Thoracic aorta (tissue), 2 donors: Measurements from ENCODE around the gene CLEC9A. TPM values are rescaled to one million over a fixed set of nuclear protein-coding genes. Genes with fewer than 3 reads are reported as not detected.

ENCODE experiments used
- ATAC-seq: fragments of 150-250 bp; one replicate; pipeline ENCODE4 v1.8.0; 2017; ENCODE audit warnings: low read depth; ENCODE audit not compliant: insufficient number of reproducible peaks, low FRiP score
- DNase-seq: peaks from one replicate; pipeline ENCODE4 v3.0.0-alpha.2; 2020; ENCODE audit warnings: low spot score
- H3K27ac ChIP-seq, 2 donors: fragments of 200-600 bp; sonication (generic); 1 replicate in 1 of 2; 2 replicates in 1 of 2; pipeline ENCODE4 v1.5.1; 2016; ENCODE audit warnings: mild to moderate bottlenecking in 2 of 2, moderate library complexity in 2 of 2
- H3K27me3 ChIP-seq: fragments of 200-600 bp; sonication (generic); replicated peaks from 2 replicates; pipeline ENCODE4 v1.6.0; 2016; ENCODE audit warnings: mild to moderate bottlenecking; ENCODE audit not compliant: insufficient read depth
- H3K36me3 ChIP-seq: fragments of 200-600 bp; sonication (generic); one replicate; pipeline ENCODE4 v1.5.1; 2016
- H3K4me1 ChIP-seq, 2 donors: fragments of 200-600 bp; sonication (generic); 1 replicate in 1 of 2; 2 replicates in 1 of 2; pipeline versions ENCODE4 v1.5.1 to v1.6.0; 2016; ENCODE audit warnings: low read depth in 2 of 2, mild to moderate bottlenecking in 1 of 2; ENCODE audit not compliant: control insufficient read depth in 1 of 2
- H3K4me3 ChIP-seq: fragments of 200-600 bp; sonication (generic); 2 replicates; pipeline ENCODE4 v1.5.1; 2016; ENCODE audit warnings: mild to moderate bottlenecking
- H3K9me3 ChIP-seq: fragments of 200-600 bp; sonication (generic); 2 replicates; pipeline ENCODE4 v1.5.1; 2016
- CTCF ChIP-seq: fragments of 200-600 bp; sonication (generic); IDR thresholded peaks from one replicate; pipeline ENCODE4 v1.5.1; 2019; ENCODE audit warnings: antibody characterized with exemption
- total RNA-seq, 2 donors: library from RNA; depleted of rRNA; stranded (reverse); fragments of >200 nt; gene quantifications; one replicate each; pipeline versions ENCODE4 v1.1.0 to v1.2.3, GENCODE V29; 2016

CLEC9A gene
- total RNA-seq, 2 donors from 2014 or later = not detected

DNA sequence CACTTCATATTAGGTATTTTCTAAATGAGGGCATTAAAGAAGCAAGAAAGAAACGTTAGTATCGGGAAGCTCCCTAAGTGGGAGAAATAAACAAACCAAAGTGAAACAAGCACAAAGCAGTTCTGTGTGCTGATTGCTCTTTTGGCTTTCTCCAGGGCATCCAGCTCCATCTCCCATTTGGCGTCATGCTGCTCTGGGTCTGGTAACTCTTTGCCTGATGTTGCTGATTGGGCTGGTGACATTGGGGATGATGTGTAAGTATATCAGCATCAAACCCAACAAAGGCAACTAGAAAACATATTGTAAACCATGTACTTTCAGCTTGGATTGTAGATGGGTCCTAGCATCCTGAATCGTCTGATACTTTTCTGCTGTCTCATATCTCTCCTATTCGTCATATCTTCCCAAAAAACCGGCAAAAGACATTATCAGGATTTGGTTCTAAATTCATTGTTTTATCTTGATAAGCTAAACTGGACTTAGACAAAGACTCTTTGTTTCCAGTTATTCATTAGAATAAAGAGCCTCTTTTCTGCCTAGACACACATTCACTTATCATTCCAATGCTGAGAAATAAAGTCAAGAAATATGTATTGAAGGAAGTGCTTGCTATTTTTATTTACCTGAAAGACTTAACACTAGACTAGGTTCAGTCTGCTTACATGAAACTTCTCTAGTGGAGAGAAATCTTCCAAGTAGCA, 17.7 kb upstream of the CLEC9A start:
- Histone ChIP-seq H3K4me3 (no peak overlapping the region), H3K9me3 (no peaks in the 10 kb centered on the region), H3K36me3 (no peaks in the 10 kb centered on the region), H3K4me1 (no peaks in the 10 kb centered on the region), H3K27ac (no peak overlapping the region), H3K27me3 (no peaks in the 10 kb centered on the region)
- ATAC-seq = no peak
- DNase-seq = no peak
- no peak for TF ChIP-seq CTCF

DNA sequence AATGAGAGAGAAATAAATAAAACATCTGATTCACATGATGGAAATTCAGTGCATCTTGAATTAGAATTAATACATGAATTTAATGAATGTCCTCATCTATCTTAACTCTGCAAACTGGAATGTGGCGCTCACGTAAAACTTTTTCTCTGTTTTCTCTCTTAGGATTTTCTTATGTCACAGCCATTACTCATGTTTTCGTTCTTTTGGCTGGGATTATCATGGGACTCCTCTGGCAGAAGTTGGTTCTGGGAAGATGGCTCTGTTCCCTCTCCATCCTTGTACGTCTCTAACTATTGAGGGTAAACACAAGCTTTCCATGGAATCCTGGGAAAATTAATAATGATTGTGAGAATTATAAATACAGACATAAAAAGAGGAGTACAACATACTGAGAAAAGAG, 15.0 kb upstream of the CLEC9A start:
- Histone ChIP-seq H3K27me3 (no peaks in the 10 kb centered on the region), H3K4me3 (no peak overlapping the region), H3K27ac (no peak overlapping the region), H3K36me3 (no peaks in the 10 kb centered on the region), H3K4me1 (no peaks in the 10 kb centered on the region), H3K9me3 (no peaks in the 10 kb centered on the region)
- no peak for TF ChIP-seq CTCF
- no peak for DNase-seq
- ATAC-seq = no peak

DNA sequence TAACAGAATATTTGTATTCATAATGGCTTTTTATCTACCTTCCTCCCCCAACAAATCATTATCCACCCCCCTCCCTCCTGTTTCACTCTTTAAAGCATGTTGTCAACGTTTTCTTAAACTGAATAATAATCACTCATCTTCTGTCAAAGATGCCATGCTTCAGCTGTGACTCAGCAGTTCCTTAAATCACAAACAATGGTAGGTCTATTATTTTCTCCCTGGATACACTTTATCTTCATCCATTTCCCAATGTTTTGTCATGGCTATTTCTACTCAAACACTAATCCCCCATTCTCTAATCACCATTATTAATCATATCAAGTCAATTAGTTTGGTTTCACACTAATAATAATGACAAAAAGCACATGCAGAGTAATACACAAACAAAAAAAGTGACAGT, 13.6 kb upstream of the CLEC9A start:
- H3K27ac ChIP-seq = no peak overlapping the region
- no peaks in the 10 kb centered on the region for H3K36me3 ChIP-seq
- no peak overlapping the region for H3K4me3 ChIP-seq
- H3K9me3 ChIP-seq = no peaks in the 10 kb centered on the region
- ATAC-seq (no peak), DNase-seq (no peak)
- H3K27me3 ChIP-seq = no peaks in the 10 kb centered on the region
- H3K4me1 ChIP-seq = no peaks in the 10 kb centered on the region
- TF ChIP-seq CTCF = no peak

- DNase-seq = no peak
- H3K4me1 ChIP-seq = no peaks in the 10 kb centered on the region
- H3K27me3 ChIP-seq = no peaks in the 10 kb centered on the region
- TF ChIP-seq CTCF = no peak
- ATAC-seq = no peak
- H3K27ac ChIP-seq = no peak overlapping the region
- H3K4me3 ChIP-seq = no peak overlapping the region
- no peaks in the 10 kb centered on the region for H3K9me3 ChIP-seq
- H3K36me3 ChIP-seq = no peaks in the 10 kb centered on the region
These were observed 12.1 kb upstream of the CLEC9A start for GRCh38 chr12:10018386-10018785.

DNA sequence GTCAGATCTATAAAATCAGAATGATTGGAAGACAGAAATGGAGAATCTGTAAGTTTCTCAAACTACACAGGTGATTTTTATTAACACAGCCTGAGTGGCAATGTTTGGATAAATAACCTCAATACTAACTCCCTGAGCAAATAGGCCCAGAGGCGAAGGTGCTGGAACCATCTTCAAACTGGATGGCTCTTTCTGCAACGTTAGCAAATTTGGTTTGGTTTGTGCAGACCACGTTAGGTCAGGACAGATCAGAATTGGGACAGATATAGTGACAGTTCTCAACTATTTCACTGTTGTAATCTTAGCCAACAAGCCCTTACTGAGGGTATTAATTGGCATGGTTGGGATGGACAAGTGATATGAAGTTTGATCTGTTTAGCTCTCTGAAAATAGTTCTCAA, 9.1 kb upstream of the CLEC9A start:
- no peak for ATAC-seq
- no peaks in the 10 kb centered on the region for H3K27me3 ChIP-seq
- TF ChIP-seq CTCF = no peak

More for the DNA sequence above, 9.1 kb upstream of the CLEC9A start:
- no peaks in the 10 kb centered on the region for H3K4me1 ChIP-seq
- DNase-seq = no peak
- H3K36me3 ChIP-seq = no peaks in the 10 kb centered on the region
- no peak overlapping the region for H3K4me3 ChIP-seq
- no peak overlapping the region for H3K27ac ChIP-seq
- no peaks in the 10 kb centered on the region for H3K9me3 ChIP-seq
